ENCODE data around the gene TFIP11. TPM values are rescaled to one million over a fixed set of nuclear protein-coding genes. Genes with fewer than 3 reads are reported as not detected.

TFIP11 gene
- total RNA-seq, 2 experiments from 2014 or later: 111 TPM

DNA sequence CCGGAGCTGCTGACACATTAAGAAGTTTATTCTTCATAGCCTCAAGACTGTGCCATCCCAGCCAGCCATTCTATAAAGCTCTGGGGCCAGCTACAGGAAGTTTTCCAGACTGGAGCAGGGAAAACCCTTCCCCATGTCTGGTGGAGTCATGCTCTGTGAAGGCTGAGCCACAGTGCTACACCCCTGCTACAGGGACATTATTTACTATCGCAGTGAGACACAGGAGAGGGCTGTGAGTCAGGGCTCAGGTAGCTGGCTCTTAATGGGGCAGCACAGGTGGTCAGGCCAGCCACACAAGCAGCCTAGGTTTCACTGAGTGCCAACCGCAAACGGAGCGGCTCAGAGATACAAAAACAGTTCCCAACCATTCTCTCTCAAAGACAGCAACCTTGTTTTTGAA is 40.8 kb downstream of the TFIP11 start:
- H3K4me3 Mint-ChIP-seq: no peak overlapping the region
- intact Hi-C loops (cut with DNase I, micrococcal nuclease): no loop called here
- Histone ChIP-seq H3K4me1 (ENCODE audit: insufficient read depth, low read length) (no peaks in the 10 kb centered on the region), H3K27me3 (ENCODE audit: control insufficient read depth in 1 of 2, insufficient read depth in 2 of 2, low read length in 2 of 2) (no peaks in the 10 kb centered on the region), H3K9me3 (ENCODE audit: control insufficient read depth in 1 of 2, insufficient read depth in 1 of 2, low read length in 2 of 2) (no peaks in the 10 kb centered on the region), H3K27ac (ENCODE audit: low read depth in 1 of 2, low read length in 2 of 2) (no peak overlapping the region), H3K36me3 (ENCODE audit: insufficient read depth, low read length) (peaks cover 95% of the 10 kb centered on the region), H3K4me3 (ENCODE audit: low read length) (no peak overlapping the region)
- ChIA-PET CTCF (no interaction called here), POLR2A (interaction anchor here (1.7 kb wide), 1 partner anchor 13 kb away, joined by 5 read pairs; the partner anchor contains the start of genes HPS4 and SRRD)
- no peaks in the 10 kb centered on the region for H3K27me3 Mint-ChIP-seq
- peaks cover 1% of the 10 kb centered on the region for H3K4me1 Mint-ChIP-seq (ENCODE audit: low read depth)
- DNase-seq (no peak), ATAC-seq (ENCODE audit: poor library complexity) (no peak)
- TF ChIP-seq, protein P1, sequence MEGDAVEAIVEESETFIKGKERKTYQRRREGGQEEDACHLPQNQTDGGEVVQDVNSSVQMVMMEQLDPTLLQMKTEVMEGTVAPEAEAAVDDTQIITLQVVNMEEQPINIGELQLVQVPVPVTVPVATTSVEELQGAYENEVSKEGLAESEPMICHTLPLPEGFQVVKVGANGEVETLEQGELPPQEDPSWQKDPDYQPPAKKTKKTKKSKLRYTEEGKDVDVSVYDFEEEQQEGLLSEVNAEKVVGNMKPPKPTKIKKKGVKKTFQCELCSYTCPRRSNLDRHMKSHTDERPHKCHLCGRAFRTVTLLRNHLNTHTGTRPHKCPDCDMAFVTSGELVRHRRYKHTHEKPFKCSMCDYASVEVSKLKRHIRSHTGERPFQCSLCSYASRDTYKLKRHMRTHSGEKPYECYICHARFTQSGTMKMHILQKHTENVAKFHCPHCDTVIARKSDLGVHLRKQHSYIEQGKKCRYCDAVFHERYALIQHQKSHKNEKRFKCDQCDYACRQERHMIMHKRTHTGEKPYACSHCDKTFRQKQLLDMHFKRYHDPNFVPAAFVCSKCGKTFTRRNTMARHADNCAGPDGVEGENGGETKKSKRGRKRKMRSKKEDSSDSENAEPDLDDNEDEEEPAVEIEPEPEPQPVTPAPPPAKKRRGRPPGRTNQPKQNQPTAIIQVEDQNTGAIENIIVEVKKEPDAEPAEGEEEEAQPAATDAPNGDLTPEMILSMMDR (IDR thresholded peaks at IDR 0.05): no peak
- no peaks in the 10 kb centered on the region for H3K9me3 Mint-ChIP-seq
- peaks cover 93% of the 10 kb centered on the region for H3K36me3 Mint-ChIP-seq (ENCODE audit: low read depth)
- no peak overlapping the region for H3K27ac Mint-ChIP-seq

DNA sequence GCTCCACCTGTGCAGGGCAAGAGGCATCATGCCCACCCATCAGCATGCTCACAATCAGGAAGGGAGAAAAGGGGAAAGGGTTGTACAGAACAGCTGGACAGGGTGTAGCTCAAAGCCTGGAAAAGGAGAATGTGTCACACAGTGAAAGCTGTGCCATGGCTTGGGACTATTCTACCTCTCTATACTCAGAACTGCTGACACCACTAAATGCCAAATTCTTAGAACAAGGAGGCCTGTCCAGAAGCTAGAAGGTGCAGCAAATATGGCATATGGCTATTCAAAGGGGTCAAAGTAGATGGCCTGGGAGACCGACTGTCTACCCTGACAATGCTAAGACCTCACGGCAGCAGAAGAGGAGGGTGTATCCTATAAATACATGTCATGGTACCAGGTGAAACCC is 41.5 kb downstream of the TFIP11 start:
- TF ChIP-seq, protein P1 (IDR thresholded peaks at IDR 0.05): no peak
- no peaks in the 10 kb centered on the region for H3K4me1 Mint-ChIP-seq (ENCODE audit: low read depth)
- H3K27me3 Mint-ChIP-seq: no peaks in the 10 kb centered on the region
- CTCF ChIA-PET: no interaction called here
- H3K4me3 Mint-ChIP-seq: no peak overlapping the region
- intact Hi-C loops (cut with DNase I, micrococcal nuclease): no loop called here
- POLR2A ChIA-PET: interaction anchor here (1.7 kb wide), 1 partner anchor 13 kb away, joined by 5 read pairs; the partner anchor contains the start of genes HPS4 and SRRD
- no peaks in the 10 kb centered on the region for H3K9me3 ChIP-seq (ENCODE audit: control insufficient read depth in 1 of 2, insufficient read depth in 1 of 2, low read length in 2 of 2)
- no peak overlapping the region for H3K27ac Mint-ChIP-seq
- H3K36me3 Mint-ChIP-seq (ENCODE audit: low read depth): peaks cover 97% of the 10 kb centered on the region
- ATAC-seq (ENCODE audit: poor library complexity): no peak
- peaks cover 96% of the 10 kb centered on the region for H3K36me3 ChIP-seq (ENCODE audit: insufficient read depth, low read length)
- no peaks in the 10 kb centered on the region for H3K27me3 ChIP-seq (ENCODE audit: control insufficient read depth in 1 of 2, insufficient read depth in 2 of 2, low read length in 2 of 2)
- no peaks in the 10 kb centered on the region for H3K4me1 ChIP-seq (ENCODE audit: insufficient read depth, low read length)
- no peak for DNase-seq
- no peak overlapping the region for H3K27ac ChIP-seq (ENCODE audit: low read depth in 1 of 2, low read length in 2 of 2)
- H3K9me3 Mint-ChIP-seq: no peaks in the 10 kb centered on the region
- H3K4me3 ChIP-seq (ENCODE audit: low read length): no peak overlapping the region

DNA sequence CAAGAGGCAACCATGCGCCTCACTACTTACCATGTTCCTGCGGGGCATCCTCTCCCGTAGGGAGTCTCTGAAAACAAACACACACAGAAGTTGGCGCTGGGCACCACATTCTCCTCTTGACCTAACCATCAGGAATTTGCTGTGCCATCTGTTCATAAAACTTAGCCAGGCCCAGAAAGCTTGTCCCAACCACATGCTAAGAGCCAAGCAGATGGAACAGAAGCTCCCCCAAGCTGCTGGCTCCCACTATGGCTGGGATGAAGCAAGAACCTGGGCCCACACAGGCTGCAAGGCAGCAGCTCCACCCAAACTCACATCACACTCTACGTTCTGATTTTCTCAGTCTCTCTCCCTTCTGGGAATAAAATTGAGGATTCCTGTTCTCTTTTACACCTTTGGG is 46.1 kb downstream of the TFIP11 start:
- ChIA-PET CTCF (no interaction called here), POLR2A (interaction anchor here (1.0 kb wide), 1 partner anchor 17 kb away, joined by 3 read pairs; the partner anchor contains the start of genes HPS4 and SRRD)
- peaks cover 91% of the 10 kb centered on the region for H3K36me3 Mint-ChIP-seq (ENCODE audit: low read depth)
- no peak overlapping the region for H3K4me3 ChIP-seq (ENCODE audit: low read length)
- no peak overlapping the region for H3K4me3 Mint-ChIP-seq
- TF ChIP-seq, protein P1 (IDR thresholded peaks at IDR 0.05): no peak
- peaks cover 92% of the 10 kb centered on the region for H3K36me3 ChIP-seq (ENCODE audit: insufficient read depth, low read length)
- no peaks in the 10 kb centered on the region for H3K4me1 Mint-ChIP-seq (ENCODE audit: low read depth)
- H3K9me3 ChIP-seq (ENCODE audit: control insufficient read depth in 1 of 2, insufficient read depth in 1 of 2, low read length in 2 of 2): no peaks in the 10 kb centered on the region
- intact Hi-C loops (cut with DNase I, micrococcal nuclease): no loop called here
- H3K9me3 Mint-ChIP-seq: no peaks in the 10 kb centered on the region
- H3K27ac Mint-ChIP-seq: no peak overlapping the region
- H3K4me1 ChIP-seq (ENCODE audit: insufficient read depth, low read length): no peaks in the 10 kb centered on the region
- H3K27ac ChIP-seq (ENCODE audit: low read depth in 1 of 2, low read length in 2 of 2): no peak overlapping the region
- H3K27me3 Mint-ChIP-seq: no peaks in the 10 kb centered on the region
- H3K27me3 ChIP-seq (ENCODE audit: control insufficient read depth in 1 of 2, insufficient read depth in 2 of 2, low read length in 2 of 2): no peaks in the 10 kb centered on the region
- ATAC-seq (ENCODE audit: poor library complexity) (no peak), DNase-seq (no peak)

All from CD4-positive, alpha-beta T cell (primary cell).